Mesenchymal stem cell (in vitro differentiated cells and primary cell): ENCODE measurements around the gene TAF11L4.
"Not testable (repeated sequence)": the region's sequence is repeated elsewhere in the genome, so short reads cannot be mapped to it uniquely, and the experiment has no call there.

Source experiments
- DNase-seq: peaks from one replicate; pipeline ENCODE4 v3.0.0-alpha.2; 2013
- H2AFZ ChIP-seq: one replicate; pipeline ENCODE4 v1.6.1; 2013; ENCODE audit warnings: low read depth, mild to moderate bottlenecking, control low read depth, inconsistent platforms, low read length, moderate library complexity
- H2AK5ac ChIP-seq: 2 replicates; pipeline ENCODE4 v1.6.1; 2013; ENCODE audit warnings: low read length, moderate library complexity, mild to moderate bottlenecking, inconsistent platforms; ENCODE audit not compliant: severe bottlenecking
- H2BK120ac ChIP-seq: one replicate; pipeline ENCODE4 v1.6.1; 2013; ENCODE audit warnings: low read depth, mild to moderate bottlenecking, inconsistent platforms, low read length, moderate library complexity
- H2BK12ac ChIP-seq, 2 experiments: one replicate each; pipeline ENCODE4 v1.6.1; 2013; ENCODE audit warnings: inconsistent platforms in 2 of 2, low read length in 2 of 2, mild to moderate bottlenecking in 2 of 2, moderate library complexity in 2 of 2, control low read depth in 1 of 2
- H2BK15ac ChIP-seq: one replicate; pipeline ENCODE4 v1.6.1; 2013; ENCODE audit warnings: mild to moderate bottlenecking, low read depth, inconsistent platforms; ENCODE audit not compliant: poor library complexity, severe bottlenecking
- H2BK5ac ChIP-seq: 2 replicates; pipeline ENCODE4 v1.6.1; 2013; ENCODE audit warnings: low read depth, mild to moderate bottlenecking, low read length, control low read depth, inconsistent platforms; ENCODE audit not compliant: poor library complexity, severe bottlenecking
- H3K14ac ChIP-seq, 2 experiments: one replicate each; pipeline ENCODE4 v1.6.1; 2013; ENCODE audit warnings: inconsistent platforms in 2 of 2, low read length in 2 of 2, control low read depth in 1 of 2, mild to moderate bottlenecking in 1 of 2, moderate library complexity in 1 of 2
- H3K18ac ChIP-seq, 2 experiments: one replicate each; pipeline ENCODE4 v1.6.1; 2013; ENCODE audit warnings: inconsistent platforms in 2 of 2, low read length in 2 of 2, control low read depth in 1 of 2, low read depth in 1 of 2, mild to moderate bottlenecking in 1 of 2
- H3K23ac ChIP-seq, 2 experiments: one replicate each; pipeline ENCODE4 v1.6.1; 2013; ENCODE audit warnings: inconsistent platforms in 2 of 2, low read length in 2 of 2, mild to moderate bottlenecking in 2 of 2, moderate library complexity in 2 of 2, control low read depth in 1 of 2
- H3K27ac ChIP-seq: 2 replicates; pipeline ENCODE4 v1.5.1; 2013; ENCODE audit warnings: mild to moderate bottlenecking, moderate library complexity, low read length, control low read depth, inconsistent platforms; ENCODE audit not compliant: poor library complexity, severe bottlenecking
- H3K27me3 ChIP-seq, 2 experiments: 2 replicates each; pipeline versions ENCODE4 v1.6.1 to v1.7.0; 2013; ENCODE audit warnings: low read length in 2 of 2, mild to moderate bottlenecking in 2 of 2, moderate library complexity in 2 of 2, control low read depth in 1 of 2, inconsistent platforms in 1 of 2; ENCODE audit not compliant: control insufficient read depth in 1 of 2, insufficient read depth in 1 of 2
- H3K36me3 ChIP-seq, 2 experiments: 2 replicates each; pipeline versions ENCODE4 v1.6.1 to v1.7.0; 2013; ENCODE audit warnings: low read length in 2 of 2, control low read depth in 1 of 2, inconsistent platforms in 1 of 2, low read depth in 1 of 2, mild to moderate bottlenecking in 1 of 2; ENCODE audit not compliant: insufficient read depth in 2 of 2, control insufficient read depth in 1 of 2
- H3K4ac ChIP-seq, 2 experiments: one replicate each; pipeline ENCODE4 v1.6.1; 2013; ENCODE audit warnings: inconsistent platforms in 2 of 2, low read length in 2 of 2, mild to moderate bottlenecking in 2 of 2, moderate library complexity in 2 of 2, control low read depth in 1 of 2, low read depth in 1 of 2
- H3K4me1 ChIP-seq: 2 replicates; pipeline ENCODE4 v1.6.1; 2013; ENCODE audit warnings: low read depth, low read length, control low read depth; ENCODE audit not compliant: control insufficient read depth, insufficient read depth
- H3K4me2 ChIP-seq: 2 replicates; pipeline ENCODE4 v1.6.1; 2013; ENCODE audit warnings: low read length, mild to moderate bottlenecking, inconsistent platforms; ENCODE audit not compliant: poor library complexity, severe bottlenecking
- H3K4me3 ChIP-seq, 2 experiments: 2 replicates each; pipeline versions ENCODE4 v1.5.1 to v1.7.0; 2013; ENCODE audit warnings: low read length in 2 of 2, mild to moderate bottlenecking in 2 of 2, control low read depth in 1 of 2, low read depth in 1 of 2; ENCODE audit not compliant: insufficient read depth in 1 of 2
- H3K79me1 ChIP-seq: replicated peaks from 2 replicates; pipeline ENCODE4 v1.6.1; 2013; ENCODE audit warnings: mild to moderate bottlenecking, control low read depth, low read length, inconsistent platforms; ENCODE audit not compliant: poor library complexity, severe bottlenecking
- H3K9ac ChIP-seq: 2 replicates; pipeline ENCODE4 v1.7.0; 2013; ENCODE audit warnings: mild to moderate bottlenecking, low read length, moderate library complexity
- H3K9me3 ChIP-seq: 2 replicates; pipeline ENCODE4 v1.7.0; 2013; ENCODE audit warnings: mild to moderate bottlenecking, low read length; ENCODE audit not compliant: control insufficient read depth
- H4K8ac ChIP-seq: one replicate; pipeline ENCODE4 v1.6.1; 2013; ENCODE audit warnings: inconsistent platforms, mild to moderate bottlenecking, low read length, moderate library complexity
- H4K91ac ChIP-seq: one replicate; pipeline ENCODE4 v1.6.1; 2013; ENCODE audit warnings: mild to moderate bottlenecking, low read length, inconsistent platforms
- WGBS: methylation state at CpG from one replicate; pipeline ENCODE4 v1.1.7; 2013; ENCODE audit warnings: mixed read lengths; 5-methylcytosine and 5-hydroxymethylcytosine counted together

TAF11L4 gene

GRCh38 chr5:17511775-17512325 lies 9.8 kb upstream of the TAF11L4 start:
- no peak for DNase-seq
- Histone ChIP-seq H3K4ac (no peak overlapping the region), H3K14ac (no peak overlapping the region), H3K9me3 (no peaks in the 10 kb centered on the region), H2BK12ac (no peak overlapping the region), H3K23ac (no peak overlapping the region), H2BK15ac (no peak overlapping the region), H3K79me1 (no peaks in the 10 kb centered on the region), H3K18ac (no peak overlapping the region), H2BK120ac (no peak overlapping the region), H3K9ac (no peak overlapping the region), H2AFZ (no peak overlapping the region), H3K4me1 (no peaks in the 10 kb centered on the region), H3K4me2 (no peak overlapping the region), H4K8ac (no peak overlapping the region), H2BK5ac (no peak overlapping the region), H3K4me3 (no peak overlapping the region), H3K27me3 (no peaks in the 10 kb centered on the region), H2AK5ac (no peak overlapping the region), H4K91ac (no peak overlapping the region), H3K36me3 (no peaks in the 10 kb centered on the region), H3K27ac (no peak overlapping the region)
- 95% methylated on average over 17 of the region's 17 CpGs for WGBS

- not testable (repeated sequence) for H3K27ac ChIP-seq
Observed at GRCh38 chr5:17517526-17517925, 4.1 kb upstream of the TAF11L4 start.

GRCh38 chr5:17518067-17518466 lies 3.5 kb upstream of the TAF11L4 start, which contains the start of gene TAF11L3:
TSS of gene TAF11L3 (plus strand) at chr5:17518367.
- H4K91ac ChIP-seq, H3K4ac ChIP-seq, H2BK120ac ChIP-seq, H3K27me3 ChIP-seq, H3K4me3 ChIP-seq, H3K9ac ChIP-seq, H3K36me3 ChIP-seq, DNase-seq, H4K8ac ChIP-seq, H2BK12ac ChIP-seq, H2AFZ ChIP-seq, H2BK15ac ChIP-seq, H3K23ac ChIP-seq, H3K9me3 ChIP-seq, H3K4me2 ChIP-seq, H3K27ac ChIP-seq, H3K79me1 ChIP-seq, H2BK5ac ChIP-seq, H3K4me1 ChIP-seq, H3K18ac ChIP-seq, H3K14ac ChIP-seq, H2AK5ac ChIP-seq: not testable (repeated sequence)
- WGBS: no CpG with 5 or more reads among the region's 15 CpGs

More at GRCh38 chr5:17517526-17517925, 4.1 kb upstream of the TAF11L4 start:
- not testable (repeated sequence) for H2BK5ac ChIP-seq, DNase-seq, H3K4ac ChIP-seq, H3K79me1 ChIP-seq, H2BK120ac ChIP-seq, H3K18ac ChIP-seq, H2BK12ac ChIP-seq, H4K8ac ChIP-seq, H2AK5ac ChIP-seq, H3K9ac ChIP-seq, H3K23ac ChIP-seq, H3K36me3 ChIP-seq, H4K91ac ChIP-seq, H2AFZ ChIP-seq, H3K4me3 ChIP-seq, H2BK15ac ChIP-seq, H3K27me3 ChIP-seq, H3K9me3 ChIP-seq, H3K14ac ChIP-seq, H3K4me1 ChIP-seq, H3K4me2 ChIP-seq
- 88% methylated on average over 1 of the region's 12 CpGs for WGBS

GRCh38 chr5:17519508-17519907 lies 2.1 kb upstream of the TAF11L4 start:
- H4K91ac ChIP-seq, H3K14ac ChIP-seq, H2AK5ac ChIP-seq, H2AFZ ChIP-seq, DNase-seq, H2BK5ac ChIP-seq, H3K4me3 ChIP-seq, H3K79me1 ChIP-seq, H3K27ac ChIP-seq, H3K36me3 ChIP-seq, H3K27me3 ChIP-seq, H2BK120ac ChIP-seq, H3K9ac ChIP-seq, H4K8ac ChIP-seq, H2BK15ac ChIP-seq, H3K4me2 ChIP-seq, H3K4ac ChIP-seq, H3K23ac ChIP-seq, H3K9me3 ChIP-seq, H3K4me1 ChIP-seq, H2BK12ac ChIP-seq, H3K18ac ChIP-seq: not testable (repeated sequence)
- 92% methylated on average over 6 of the region's 14 CpGs for WGBS
